Caco-2 (cell line): Measurements from ENCODE around the gene LMO2. TPM values are rescaled to one million over a fixed set of nuclear protein-coding genes. Genes with fewer than 3 reads are reported as not detected.

Source experiments
- BruUV-seq: library from RNA; stranded (reverse); fragments of 400-500 nt; replicated peaks from 2 replicates; lab custom pipeline; 2021; lab: Mats Ljungman, UMichigan
- CTCF ChIA-PET: fragments of 300-600 bp; sonication (Branson Sonifier 250); formaldehyde crosslinking; loops from one replicate; lab custom pipeline; 2022; ENCODE audit warnings: antibody characterized with exemption; lab: Charles Lee
- POLR2A ChIA-PET: fragments of 300-600 bp; sonication (Branson Sonifier 250); formaldehyde crosslinking; loops from one replicate; lab custom pipeline; 2022; ENCODE audit warnings: antibody characterized with exemption; lab: Charles Lee
- DNase-seq, 2 experiments: peaks; one replicate each; pipeline versions ENCODE4 v3.0.0 to v3.0.0-alpha.2; 2020 to 2022
- H3K27me3 ChIP-seq: replicated peaks from 2 replicates; pipeline ENCODE4 v1.6.0; 2011; ENCODE audit warnings: low read length; ENCODE audit not compliant: control insufficient read depth, insufficient read depth
- H3K36me3 ChIP-seq: 2 replicates; pipeline ENCODE4 v1.5.1; 2011; ENCODE audit warnings: low read length; ENCODE audit not compliant: control insufficient read depth, insufficient read depth
- H3K4me1 ChIP-seq: fragments of 250-450 bp; sonication (Bioruptor Pico); 2 replicates; pipeline ENCODE4 v1.5.1; 2020; ENCODE audit warnings: mild to moderate bottlenecking
- H3K4me3 ChIP-seq: 2 replicates; pipeline ENCODE4 v1.5.1; 2011; ENCODE audit warnings: low read depth, mild to moderate bottlenecking, control low read depth, low read length
- H3K9me3 ChIP-seq: fragments of 250-450 bp; sonication (Bioruptor Pico); 2 replicates; pipeline ENCODE4 v1.5.1; 2020; ENCODE audit warnings: mild to moderate bottlenecking, moderate library complexity
- H3K27ac Mint-ChIP-seq: one replicate; pipeline ENCODE4 v1.8.0; 2022; ENCODE audit warnings: mixed read lengths; ENCODE audit not compliant: unreplicated experiment
- H3K27me3 Mint-ChIP-seq: one replicate; pipeline ENCODE4 v1.8.0; 2022; ENCODE audit warnings: mixed read lengths; ENCODE audit not compliant: insufficient read depth, unreplicated experiment
- H3K36me3 Mint-ChIP-seq: one replicate; pipeline ENCODE4 v1.8.0; 2022; ENCODE audit warnings: mild to moderate bottlenecking, mixed read lengths; ENCODE audit not compliant: insufficient read depth, unreplicated experiment
- H3K4me1 Mint-ChIP-seq: one replicate; pipeline ENCODE4 v1.8.0; 2022; ENCODE audit warnings: low read depth, mixed read lengths; ENCODE audit not compliant: unreplicated experiment
- H3K4me3 Mint-ChIP-seq: one replicate; pipeline ENCODE4 v1.8.0; 2022; ENCODE audit warnings: mild to moderate bottlenecking, moderate library complexity, mixed read lengths; ENCODE audit not compliant: unreplicated experiment
- H3K9me3 Mint-ChIP-seq: one replicate; pipeline ENCODE4 v1.8.0; 2022; ENCODE audit warnings: mixed read lengths; ENCODE audit not compliant: unreplicated experiment
- CTCF ChIP-seq, 2 experiments: fragments of 200-600 bp in 1 of 2; IDR thresholded peaks; 1 replicate in 1 of 2; 2 replicates in 1 of 2; pipeline versions ENCODE4 v1.5.1 to v1.8.0; 2011 to 2022; ENCODE audit warnings: antibody characterized with exemption in 1 of 2, control low read depth in 1 of 2, inconsistent platforms in 1 of 2, low read depth in 1 of 2, low read length in 1 of 2, mild to moderate bottlenecking in 1 of 2, moderate library complexity in 1 of 2; ENCODE audit not compliant: insufficient read depth in 1 of 2, severe bottlenecking in 1 of 2, unreplicated experiment in 1 of 2
- intact Hi-C: fragments of 100-400 bp; cut with micrococcal nuclease; formaldehyde crosslinking; loops from one replicate; pipeline ENCODE4 v1.10.0; 2022; ENCODE audit not compliant: unreplicated experiment
- total RNA-seq: library from RNA; stranded (reverse); gene quantifications from 2 replicates; pipeline ENCODE4 v1.2.3, GENCODE V29; 2022

The LMO2 gene
- total RNA-seq, 1 experiment from 2014 or later, result 0.29 TPM

GRCh38 chr11:33875621-33876294 is 16.1 kb downstream of the LMO2 start:
- DNase-seq, result no peak
- ChIA-PET POLR2A (no interaction called here), CTCF (no interaction called here)
- no peaks in the 10 kb centered on the region for H3K4me1 Mint-ChIP-seq
- BruUV-seq, result no TSS peak
- Histone ChIP-seq H3K27me3 (no peaks in the 10 kb centered on the region; the same call in 1 of the 2 replicates), H3K36me3 (no peaks in the 10 kb centered on the region), H3K4me3 (no peak overlapping the region), H3K4me1 (no peaks in the 10 kb centered on the region), H3K9me3 (no peaks in the 10 kb centered on the region)
- no peak overlapping the region for H3K27ac Mint-ChIP-seq
- H3K9me3 Mint-ChIP-seq, result no peaks in the 10 kb centered on the region
- TF ChIP-seq CTCF (IDR thresholded peaks at IDR 0.05; ENCODE audit: insufficient read depth in 1 of 2, low read depth in 1 of 2, low read length in 1 of 2, severe bottlenecking in 1 of 2, unreplicated experiment in 1 of 2), result no peak
- intact Hi-C loops, result no loop called here
- peaks cover 26% of the 10 kb centered on the region for H3K27me3 Mint-ChIP-seq
- no peak overlapping the region for H3K4me3 Mint-ChIP-seq
- no peaks in the 10 kb centered on the region for H3K36me3 Mint-ChIP-seq

- CTCF ChIA-PET, result no interaction called here
- no peak overlapping the region for H3K4me3 Mint-ChIP-seq
- DNase-seq, result no peak
- no TSS peak for BruUV-seq
- Histone ChIP-seq H3K36me3 (no peaks in the 10 kb centered on the region), H3K4me1 (0 out of 2 replicates have a peak, but pooled peaks cover 4% of the 10 kb centered on the region), H3K27me3 (peaks cover under 1% of the 10 kb centered on the region; the same call in 1 of the 2 replicates), H3K4me3 (no peak overlapping the region), H3K9me3 (no peaks in the 10 kb centered on the region)
- H3K4me1 Mint-ChIP-seq, result no peaks in the 10 kb centered on the region
- no peak for TF ChIP-seq CTCF (IDR thresholded peaks at IDR 0.05; ENCODE audit: insufficient read depth in 1 of 2, low read depth in 1 of 2, low read length in 1 of 2, severe bottlenecking in 1 of 2, unreplicated experiment in 1 of 2)
- no peaks in the 10 kb centered on the region for H3K36me3 Mint-ChIP-seq
- POLR2A ChIA-PET, result no interaction called here
- no peak overlapping the region for H3K27ac Mint-ChIP-seq
- peaks cover 32% of the 10 kb centered on the region for H3K27me3 Mint-ChIP-seq
- intact Hi-C loops, result no loop called here
- H3K9me3 Mint-ChIP-seq, result no peaks in the 10 kb centered on the region
These were observed 16.9 kb downstream of the LMO2 start for GRCh38 chr11:33874910-33875490.

- no peaks in the 10 kb centered on the region for H3K4me1 Mint-ChIP-seq
- intact Hi-C loops, result no loop called here
- DNase-seq, result no peak
- H3K27me3 ChIP-seq, result peaks cover 2% of the 10 kb centered on the region; the same call in 1 of the 2 replicates
- H3K9me3 Mint-ChIP-seq, result no peaks in the 10 kb centered on the region
- no peaks in the 10 kb centered on the region for H3K9me3 ChIP-seq
- ChIA-PET CTCF (no interaction called here), POLR2A (no interaction called here)
- H3K36me3 Mint-ChIP-seq, result no peaks in the 10 kb centered on the region
- H3K4me1 ChIP-seq, result 0 out of 2 replicates have a peak, but pooled peaks cover 4% of the 10 kb centered on the region
- H3K36me3 ChIP-seq, result no peaks in the 10 kb centered on the region
- BruUV-seq, result no TSS peak
- no peak for TF ChIP-seq CTCF (IDR thresholded peaks at IDR 0.05; ENCODE audit: insufficient read depth in 1 of 2, low read depth in 1 of 2, low read length in 1 of 2, severe bottlenecking in 1 of 2, unreplicated experiment in 1 of 2)
- H3K27me3 Mint-ChIP-seq, result peaks cover 36% of the 10 kb centered on the region
- H3K4me3 ChIP-seq, result no peak overlapping the region
- H3K4me3 Mint-ChIP-seq, result no peak overlapping the region
- H3K27ac Mint-ChIP-seq, result no peak overlapping the region
These were observed 17.4 kb downstream of the LMO2 start for GRCh38 chr11:33874433-33874832.
